ENCODE results near the gene CARD6. TPM values are rescaled to one million over a fixed set of nuclear protein-coding genes. Genes with fewer than 3 reads are reported as not detected.

The CARD6 gene
- total and polyA plus RNA-seq, 9 of the 15 experiments (the other 6 are each of a cell fraction or from before 2014, with no cell fraction given): 3.5 to 8.3 (median 5.9) TPM

GRCh38 chr5:40834849-40835787 lies 6.0 kb upstream of the CARD6 start, which contains the start of gene RPL37 (continued):
- TF ChIP-seq HMBOX1 (IDR thresholded peaks at IDR 0.05): no peak
- 0 out of 2 replicates have a peak, but pooled peaks have one; percentile 58 for TF ChIP-seq CAMTA2 (CRISPR knock-in tag; conservative IDR thresholded peaks at IDR 0.05)
- peak; percentile 58; the same call in 1 of the 2 replicates for TF ChIP-seq GATAD2A (IDR thresholded peaks at IDR 0.05)
- no peak for TF ChIP-seq SRSF9 (IDR thresholded peaks at IDR 0.05; ENCODE audit: borderline replicate concordance, low read depth, low read length)
- peak; percentile 94 for TF ChIP-seq CHAMP1 (IDR thresholded peaks at IDR 0.05)
- 0 out of 2 replicates have a peak, but pooled peaks have one; percentile 72 for TF ChIP-seq TAF15 (IDR thresholded peaks at IDR 0.05; ENCODE audit: low read depth, low read length)
- no peak for TF ChIP-seq FOXJ3 (CRISPR knock-in tag; IDR thresholded peaks at IDR 0.05)
- no peak for TF ChIP-seq COPS2 (conservative IDR thresholded peaks at IDR 0.05)
- peak; percentile 65 for TF ChIP-seq NCOA4 (IDR thresholded peaks at IDR 0.05; ENCODE audit: partially characterized antibody)
- peak; percentile 82 for TF ChIP-seq SOX6 (IDR thresholded peaks at IDR 0.05)
- TF ChIP-seq ZNF311 (CRISPR knock-in tag; IDR thresholded peaks at IDR 0.05): no peak
- TF ChIP-seq IFI16 (CRISPR knock-in tag; IDR thresholded peaks at IDR 0.05): no peak
- peak; percentile 91; the same call in 1 of the 2 replicates for TF ChIP-seq ZNF609 (CRISPR knock-in tag; IDR thresholded peaks at IDR 0.05; ENCODE audit: borderline replicate concordance)
- TF ChIP-seq HDGF (IDR thresholded peaks at IDR 0.05): no peak; the same call in 1 of the 2 replicates
- TF ChIP-seq DDX20 (tag; IDR thresholded peaks at IDR 0.05; ENCODE audit: low read depth): no peak
- TF ChIP-seq KHSRP (IDR thresholded peaks at IDR 0.05): no peak
- no peak for TF ChIP-seq NR0B1 (IDR thresholded peaks at IDR 0.05; ENCODE audit: partially characterized antibody)
- peak; percentile 98 for TF ChIP-seq RBFOX2 (IDR thresholded peaks at IDR 0.05; ENCODE audit: low read depth, low read length)
